Heart left ventricle (tissue), 16 donors: ENCODE measurements around the gene MAPKAPK2. TPM values are rescaled to one million over a fixed set of nuclear protein-coding genes. Genes with fewer than 3 reads are reported as not detected.

ENCODE experiments used
- ATAC-seq, 4 donors: fragments of 200-7000 bp; cut with Tn5 transposase; one replicate each; pipeline ENCODE4 v1.9.1; 2020 to 2022; ENCODE audit warnings: moderate library complexity in 4 of 4, mild to moderate bottlenecking in 3 of 4, moderate number of reproducible peaks in 1 of 4
- DNase-seq, 5 donors: peaks; one replicate each; pipeline ENCODE4 v3.0.0-alpha.2; 2020
- H3K27ac ChIP-seq, 12 donors: fragments of 200-600 bp; sonication (generic) in 4 of 12; one replicate each; pipeline versions ENCODE4 v1.5.0 to v1.8.0; 2016 to 2022; ENCODE audit warnings: mild to moderate bottlenecking in 2 of 12
- H3K27me3 ChIP-seq, 9 donors: fragments of 200-600 bp; sonication (generic) in 2 of 9; one replicate each; pipeline versions ENCODE4 v1.5.1 to v1.8.0; 2016 to 2022; ENCODE audit warnings: mild to moderate bottlenecking in 3 of 9
- H3K36me3 ChIP-seq, 9 donors: fragments of 200-600 bp; sonication (generic) in 2 of 9; one replicate each; pipeline versions ENCODE4 v1.5.0 to v1.8.0; 2018 to 2022; ENCODE audit warnings: mild to moderate bottlenecking in 2 of 9
- H3K4me1 ChIP-seq, 12 donors: fragments of 200-600 bp; sonication (generic) in 4 of 12; one replicate each; pipeline versions ENCODE4 v1.5.0 to v1.8.0; 2016 to 2022; ENCODE audit warnings: mild to moderate bottlenecking in 3 of 12
- H3K4me3 ChIP-seq, 12 donors: fragments of 200-600 bp; sonication (generic) in 4 of 12; one replicate each; pipeline versions ENCODE4 v1.5.0 to v1.8.0; 2017 to 2022; ENCODE audit warnings: mild to moderate bottlenecking in 9 of 12, moderate library complexity in 4 of 12
- H3K9me3 ChIP-seq, 12 donors: fragments of 200-600 bp; sonication (generic) in 4 of 12; one replicate each; pipeline versions ENCODE4 v1.5.0 to v1.8.0; 2016 to 2022; ENCODE audit warnings: mild to moderate bottlenecking in 1 of 12
- CTCF ChIP-seq, 12 donors: fragments of 200-600 bp; sonication (generic) in 4 of 12; IDR thresholded peaks; one replicate each; pipeline versions ENCODE4 v1.5.0 to v1.8.0; 2018 to 2022; ENCODE audit warnings: antibody characterized with exemption in 12 of 12, mild to moderate bottlenecking in 5 of 12
- POLR2A ChIP-seq, 2 donors: fragments of 450-650 bp; IDR thresholded peaks; one replicate each; pipeline ENCODE4 v1.6.1; 2017; ENCODE audit warnings: antibody characterized with exemption in 2 of 2, mild to moderate bottlenecking in 2 of 2, moderate library complexity in 2 of 2
- WGBS, 4 donors: extraction: QIAGEN DNeasy Blood & Tissue Kit in 2 of 4; methylation state at CpG; one replicate each; pipeline versions ENCODE4 v1.1.5 to v1.1.7; 2013 to 2018; 5-methylcytosine and 5-hydroxymethylcytosine counted together
- intact Hi-C, 10 donors: fragments of 100-400 bp; cut with DNase I; formaldehyde crosslinking; loops; one replicate each; pipeline versions ENCODE4 v1.11.1 to v1.14.2; 2022
- polyA plus RNA-seq, 2 donors: library from polyadenylated mRNA; stranded (reverse); fragments of 200-250 nt; gene quantifications; one replicate each; pipeline ENCODE4 v1.2.3, GENCODE V29; 2013
- total RNA-seq, 9 donors: library from RNA; depleted of rRNA in 2 of 9; stranded (reverse); fragments of >200 nt in 2 of 9; fragmentation: NEBNext Ultra II Directional in 3 of 9; extraction: Animal tissue kit (Norgen Biotek cat#: 25700) in 3 of 9; gene quantifications; one replicate each; pipeline versions ENCODE4 v1.1.0 to v1.2.4, GENCODE V29; 2016 to 2023
- donor health status: ischemic (EF 13 %, LVEDD 7.1; RV severe dilation, severe dysfunction).
- donor health status: healthy with polysubstance abuse.
- donor health status: DM: no; HTN: yes; CAD: no.
- donor health status: DM: no; HTN: no; CAD: no.
- donor health status: ischemic (EF 25% LVEDD 6.9; RV normal size, moderate dysfunction).
- donor health status: ischemic (EF 25% LVEDD 5.7; RV mildly dilated, moderate dysfunction).
- donor health status: healthy.
- donor health status: DM: yes; HTN: yes; CAD: no.
- donor health status: ischemic (EF 35%, LVEDD 5.7; RV mildly dilated, moderate dysfunction).
- donor health status: nonischemic (EF 11% LVEDD 7.7; RV severe dilation, severe dysfunction).
- donor health status: DM: yes; HTN: yes; CAD: no.
- donor health status: PGD.
- donor health status: ischemic (EF 29% LVEDD 5.4; RV normal size, mild dysfunction).
- donor health status: nonischemic (EF 23%, LVEDD 6.1; RV moderate dilation, normal function).

The MAPKAPK2 gene
- total and polyA plus RNA-seq, 11 donors: 126 to 327 (median 223) TPM

GRCh38 chr1:206651958-206652890 lies 32.5 kb upstream of the MAPKAPK2 start:
- Histone ChIP-seq H3K27ac (peak overlapping the region in 3 of 12 donors; percentile 11 to 81 (median 65)), H3K9me3 (no peaks in the 10 kb centered on the region), H3K4me3 (no peak overlapping the region), H3K4me1 (peaks cover 5 to 90% (median 69%) of the 10 kb centered on the region in 12 donors), H3K36me3 (peaks cover 0 to 25% (median 13%) of the 10 kb centered on the region in 9 donors), H3K27me3 (no peaks in the 10 kb centered on the region)
- no peak for TF ChIP-seq CTCF (IDR thresholded peaks at IDR 0.05)
- no peak for TF ChIP-seq POLR2A (IDR thresholded peaks at IDR 0.05)
- ATAC-seq (no peak), DNase-seq (no peak)
- intact Hi-C loops: loop anchor here in 2 of 10 donors (10.0 kb wide), 1 partner anchor 73 kb away; no protein-coding TSS in a partner anchor
- WGBS, 4 donors: 91 to 96% (median 95%) methylated on average over 5 of the region's 5 CpGs

- Histone ChIP-seq H3K27me3 (no peaks in the 10 kb centered on the region), H3K9me3 (no peaks in the 10 kb centered on the region), H3K36me3 (peaks cover 0 to 9% (median 0%) of the 10 kb centered on the region in 9 donors), H3K4me1 (peaks cover 5 to 99% (median 82%) of the 10 kb centered on the region in 12 donors), H3K27ac (peak overlapping the region in 11 of 12 donors; percentile 6 to 85 (median 65)), H3K4me3 (no peak overlapping the region)
- intact Hi-C loops: loop anchor here in 2 of 10 donors (10.0 kb wide), 1 partner anchor 71 kb away; no protein-coding TSS in a partner anchor
- DNase-seq (no peak), ATAC-seq (peak in 1 of 4 donors; percentile 6)
- TF ChIP-seq POLR2A (IDR thresholded peaks at IDR 0.05) (no peak), CTCF (IDR thresholded peaks at IDR 0.05) (no peak)
- 64 to 75% (median 67%) methylated on average over 7 of the region's 7 CpGs for WGBS, 4 donors
These were observed 30.8 kb upstream of the MAPKAPK2 start for GRCh38 chr1:206653715-206654459.

GRCh38 chr1:206654828-206655227 lies 29.9 kb upstream of the MAPKAPK2 start:
- H3K36me3 ChIP-seq: peaks cover 0 to 6% (median 0%) of the 10 kb centered on the region in 9 donors
- no peak overlapping the region for H3K4me3 ChIP-seq
- no peak for TF ChIP-seq POLR2A (IDR thresholded peaks at IDR 0.05)
- no peak for TF ChIP-seq CTCF (IDR thresholded peaks at IDR 0.05)
- H3K27ac ChIP-seq: peak overlapping the region in 11 of 12 donors; percentile 6 to 85 (median 65)
- H3K9me3 ChIP-seq: no peaks in the 10 kb centered on the region
- intact Hi-C loops: loop anchor here in 4 of 10 donors (1.0 to 10.0 kb wide), 4 partner anchors 37 to 70 kb away; no protein-coding TSS in a partner anchor
- peaks cover 5 to 97% (median 75%) of the 10 kb centered on the region in 12 donors for H3K4me1 ChIP-seq
- ATAC-seq (no peak), DNase-seq (no peak)
- 35 to 50% (median 43%) methylated on average over 2 of the region's 2 CpGs for WGBS, 4 donors
- no peaks in the 10 kb centered on the region for H3K27me3 ChIP-seq
